Urothelium cell line (cell line): ENCODE data around the gene ADPRM.
"Not testable (repeated sequence)": the region's sequence is repeated elsewhere in the genome, so short reads cannot be mapped to it uniquely, and the experiment has no call there.

Experiments
- DNase-seq: peaks from one replicate; pipeline ENCODE4 v3.0.0; 2011; ENCODE audit warnings: low spot score, mixed read lengths
- FAIRE-seq: peaks from 2 replicates; lab custom pipeline; 2011; peaks lifted over from hg19 to GRCh38; lab: Jason Lieb, UNC

ADPRM gene, protein sequence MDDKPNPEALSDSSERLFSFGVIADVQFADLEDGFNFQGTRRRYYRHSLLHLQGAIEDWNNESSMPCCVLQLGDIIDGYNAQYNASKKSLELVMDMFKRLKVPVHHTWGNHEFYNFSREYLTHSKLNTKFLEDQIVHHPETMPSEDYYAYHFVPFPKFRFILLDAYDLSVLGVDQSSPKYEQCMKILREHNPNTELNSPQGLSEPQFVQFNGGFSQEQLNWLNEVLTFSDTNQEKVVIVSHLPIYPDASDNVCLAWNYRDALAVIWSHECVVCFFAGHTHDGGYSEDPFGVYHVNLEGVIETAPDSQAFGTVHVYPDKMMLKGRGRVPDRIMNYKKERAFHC

DNA sequence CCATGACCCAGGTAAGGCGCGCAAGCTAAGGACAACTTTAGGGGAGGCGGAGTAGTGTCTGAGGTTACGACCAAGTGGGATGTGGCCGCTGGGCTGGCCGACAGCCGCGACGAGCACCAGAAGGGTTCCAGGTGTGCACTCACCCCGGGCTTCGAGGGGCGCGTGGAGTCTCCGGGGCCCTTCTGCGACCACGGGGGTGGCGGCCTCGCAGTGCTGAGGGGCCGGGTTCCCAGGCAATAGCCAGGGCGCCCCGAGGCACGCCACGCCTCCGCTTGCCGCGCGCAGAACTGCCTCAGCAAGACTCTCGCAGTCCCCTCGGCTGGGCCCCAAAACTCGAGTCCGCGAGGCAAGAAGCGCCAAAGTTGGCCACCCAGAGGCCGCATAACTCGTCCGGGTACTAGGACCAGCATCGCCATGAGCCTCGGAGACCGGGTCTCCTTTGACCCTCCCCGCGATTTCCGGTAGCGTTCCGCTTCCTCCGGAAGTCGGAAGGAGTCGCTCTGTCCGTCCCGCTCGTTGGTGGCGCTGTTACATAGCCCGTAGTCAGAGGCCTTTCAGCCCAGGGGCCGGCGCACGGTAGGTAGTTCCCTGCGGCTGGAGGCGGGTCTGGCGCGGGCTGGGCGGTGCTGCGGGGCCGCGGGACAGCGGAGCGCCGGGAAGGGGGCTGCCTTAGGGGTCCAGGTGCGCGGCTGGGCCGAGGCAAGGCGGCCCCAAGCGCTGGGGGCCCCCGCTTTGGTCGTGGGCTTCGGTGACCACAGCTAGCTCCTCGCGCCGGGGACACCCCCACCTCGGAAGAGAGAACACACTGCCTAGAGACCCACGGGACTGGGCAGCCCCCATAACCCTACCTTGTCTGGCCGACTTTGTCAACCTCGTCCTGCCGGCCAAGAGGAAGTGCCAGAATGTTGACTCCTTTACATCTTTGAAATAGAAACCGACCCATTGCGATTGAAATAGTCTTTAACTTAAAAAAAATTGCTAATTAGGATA lies at the start of gene ADPRM, which contains the start of gene SCO1:
ADPRM (plus strand) TSS at position 503 of the 990 bp plus-strand sequence. CDS start 7,333 bp downstream, outside the sequence.
SCO1 (minus strand) TSS at position 442 of the 990 bp plus-strand sequence; CDS start at position 416, 26 bp downstream.
- FAIRE-seq (no peak), DNase-seq (peak; percentile 88)

DNA sequence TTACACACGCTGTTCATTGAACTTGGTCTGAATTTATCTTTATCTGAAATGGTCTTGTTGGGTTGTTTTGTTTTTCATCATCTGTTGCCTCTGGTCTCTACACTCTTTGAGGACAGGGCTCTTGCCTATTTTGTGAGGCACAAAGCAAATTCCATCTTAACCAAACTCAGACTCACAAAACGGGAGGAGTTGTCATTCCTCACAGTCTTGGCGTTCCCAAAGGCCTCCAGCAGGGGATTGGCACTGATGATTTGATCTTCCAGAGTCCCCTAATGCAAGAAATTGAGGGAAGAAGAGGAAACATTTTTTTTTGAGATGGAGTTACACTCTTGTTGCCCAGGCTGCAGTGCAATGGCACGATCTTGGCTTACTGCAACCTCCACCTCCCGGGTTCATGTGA lies 49.0 kb upstream of the ADPRM start:
- FAIRE-seq: no peak

DNA sequence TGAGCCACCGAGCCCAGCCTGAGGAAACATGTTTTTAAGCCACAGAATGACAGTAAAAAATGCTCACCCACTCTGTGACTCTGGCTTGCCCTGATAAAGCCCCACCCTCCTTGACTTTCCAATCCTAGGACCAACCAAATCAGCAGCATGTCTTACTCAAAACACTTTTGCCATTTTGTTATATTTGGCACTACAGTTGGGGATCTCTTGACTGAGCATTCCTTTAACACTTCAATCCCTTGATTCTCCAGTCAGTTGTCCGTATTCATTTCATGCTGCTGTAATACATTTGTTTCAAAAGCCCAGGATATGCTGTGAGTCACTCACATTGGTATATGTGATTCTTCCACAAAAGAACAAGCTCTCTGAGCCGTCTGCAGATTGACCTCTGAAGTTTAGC lies 48.4 kb upstream of the ADPRM start:
- no peak for FAIRE-seq
- no peak for DNase-seq

More for the DNA sequence above, 49.0 kb upstream of the ADPRM start:
- no peak for DNase-seq

DNA sequence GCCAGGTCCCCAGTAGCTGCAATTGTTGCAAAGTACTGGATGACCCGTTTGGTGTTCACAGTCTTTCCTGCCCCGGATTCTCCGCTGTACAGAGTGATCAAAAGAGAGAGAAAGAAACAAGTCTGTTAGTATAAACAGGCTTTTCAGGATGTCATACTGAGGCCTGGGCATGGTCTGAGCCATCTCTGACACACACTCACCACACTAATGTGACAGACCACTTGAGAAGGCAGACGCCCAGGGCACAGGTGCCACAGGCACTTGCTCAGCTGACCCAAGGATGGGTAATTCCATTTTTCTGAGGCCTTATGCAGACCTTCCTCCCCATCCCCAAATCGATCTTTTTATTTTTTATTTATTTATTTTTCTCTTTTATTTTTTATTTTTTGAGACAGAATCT lies 47.8 kb upstream of the ADPRM start:
- DNase-seq (no peak), FAIRE-seq (no peak)

DNA sequence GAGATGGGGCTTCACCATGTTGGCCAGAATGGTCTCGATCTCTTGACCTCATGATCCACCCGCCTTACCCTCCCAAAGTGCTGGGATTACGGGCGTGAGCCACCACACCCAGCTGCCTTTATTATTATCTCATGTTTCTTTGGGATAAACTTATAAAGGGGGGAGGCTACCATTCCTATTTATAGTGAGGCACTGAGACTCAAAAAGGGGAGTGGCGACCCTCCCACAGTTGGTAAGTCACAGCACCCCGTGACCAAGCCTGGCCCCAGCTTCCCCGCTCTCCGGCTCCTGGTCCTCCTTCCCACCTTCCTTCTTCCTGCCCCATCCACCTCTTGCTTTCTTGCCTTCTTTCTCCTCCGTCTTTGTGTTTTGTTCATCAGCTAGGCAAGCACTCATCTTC lies 45.5 kb upstream of the ADPRM start:
- FAIRE-seq: no peak

DNA sequence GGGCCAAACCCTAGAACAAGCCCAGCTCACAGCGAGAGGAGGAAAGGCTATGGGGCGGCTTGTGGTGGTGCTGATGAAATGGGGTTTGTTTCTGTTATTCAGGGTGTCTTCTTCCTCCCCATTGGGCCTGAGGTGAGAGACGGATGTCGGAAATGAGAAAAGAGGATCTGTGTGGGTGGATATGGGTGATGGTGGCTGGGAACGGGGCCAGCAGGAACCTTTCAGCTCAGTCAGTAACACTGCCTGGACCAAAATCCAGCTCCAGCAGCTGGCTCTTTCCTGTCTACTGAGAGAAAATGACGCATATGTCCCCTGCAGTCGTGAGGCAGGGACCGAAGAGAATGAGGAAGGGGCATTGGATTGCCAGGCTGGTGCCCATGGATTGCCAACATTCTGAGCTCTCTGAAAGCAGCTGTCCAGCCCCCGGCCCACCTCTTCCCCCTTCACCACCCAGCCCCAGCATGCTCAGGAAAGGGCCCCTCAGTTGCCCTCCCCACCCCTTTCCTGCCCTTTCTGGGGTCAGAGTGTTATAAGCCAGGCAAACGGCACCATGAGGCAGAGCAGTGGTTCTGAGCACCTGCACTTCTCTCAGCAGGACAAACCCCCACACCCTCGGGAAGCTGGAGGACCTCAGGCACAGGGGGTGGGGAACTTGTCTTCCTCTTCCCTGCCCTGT lies 44.3 kb upstream of the ADPRM start:
- FAIRE-seq: no peak

More for the DNA sequence above, 45.5 kb upstream of the ADPRM start:
- DNase-seq: no peak

DNA sequence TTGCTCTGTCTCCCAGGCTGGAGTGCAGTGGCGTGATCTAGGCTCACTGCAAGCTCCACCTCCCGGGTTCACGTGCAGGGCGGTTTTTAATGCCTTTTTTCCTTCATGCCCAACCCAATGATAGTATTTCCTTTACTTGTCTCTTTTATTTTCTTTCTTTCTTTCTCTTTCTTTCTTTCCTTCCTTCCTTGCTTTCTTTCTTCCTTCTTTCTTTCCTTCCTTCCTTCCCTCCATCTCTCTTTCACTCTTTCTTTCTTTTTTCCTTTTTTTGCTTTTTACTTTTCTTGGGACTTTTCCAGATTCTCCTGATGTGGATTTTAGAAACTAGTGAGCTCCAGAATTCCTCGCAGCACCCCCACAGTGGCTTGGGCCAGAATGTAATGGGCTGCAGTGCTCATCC lies 43.4 kb upstream of the ADPRM start:
- FAIRE-seq: no peak

More for the DNA sequence above, 44.3 kb upstream of the ADPRM start:
- DNase-seq: no peak

DNA sequence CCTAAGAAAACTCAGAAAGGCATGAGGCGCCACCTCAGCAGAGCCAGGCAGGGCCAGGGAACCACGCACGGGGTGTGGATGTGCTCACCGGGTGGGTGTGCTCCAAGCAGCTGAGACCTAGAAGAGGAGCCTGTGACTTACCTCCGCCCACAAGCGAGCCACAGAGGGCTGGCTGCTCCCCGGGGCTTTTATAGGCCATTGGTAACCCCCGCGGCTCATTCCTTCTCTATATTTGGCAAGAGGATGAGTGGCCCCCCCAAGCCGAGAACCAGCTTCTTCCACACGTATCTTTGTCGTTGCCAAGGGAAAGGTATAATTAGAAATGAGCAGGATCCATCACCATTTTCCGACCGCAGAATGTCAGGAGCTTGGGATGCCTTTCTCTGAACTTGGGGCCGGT lies 40.2 kb upstream of the ADPRM start, which contains the start of gene MYH3:
MYH3 (minus strand) TSS at position 162 of the 400 bp plus-strand sequence. CDS start 2,245 bp downstream, outside the sequence.
- DNase-seq (no peak), FAIRE-seq (no peak)

More for the DNA sequence above, 43.4 kb upstream of the ADPRM start:
- DNase-seq: no peak

DNA sequence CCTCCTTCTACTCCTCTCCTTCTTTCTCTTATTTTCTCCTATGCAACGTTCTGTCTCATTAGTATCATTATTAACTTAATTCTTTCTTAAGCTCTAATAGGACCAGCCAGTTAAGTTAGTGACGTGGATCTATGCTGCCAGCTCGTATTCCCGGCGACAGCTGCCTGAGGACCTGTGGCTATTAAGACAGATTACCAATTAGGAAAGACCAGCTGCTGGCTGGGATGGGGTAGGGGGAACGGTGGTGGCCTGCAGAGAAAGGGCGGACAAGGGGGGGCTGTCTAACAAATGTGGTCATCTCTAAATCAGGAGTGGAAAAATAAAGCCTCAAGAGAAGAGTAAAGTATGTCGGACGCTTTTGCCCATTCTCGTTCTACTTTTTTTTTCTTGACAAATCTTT lies 39.5 kb upstream of the ADPRM start:
- FAIRE-seq: no peak
- DNase-seq: no peak

DNA sequence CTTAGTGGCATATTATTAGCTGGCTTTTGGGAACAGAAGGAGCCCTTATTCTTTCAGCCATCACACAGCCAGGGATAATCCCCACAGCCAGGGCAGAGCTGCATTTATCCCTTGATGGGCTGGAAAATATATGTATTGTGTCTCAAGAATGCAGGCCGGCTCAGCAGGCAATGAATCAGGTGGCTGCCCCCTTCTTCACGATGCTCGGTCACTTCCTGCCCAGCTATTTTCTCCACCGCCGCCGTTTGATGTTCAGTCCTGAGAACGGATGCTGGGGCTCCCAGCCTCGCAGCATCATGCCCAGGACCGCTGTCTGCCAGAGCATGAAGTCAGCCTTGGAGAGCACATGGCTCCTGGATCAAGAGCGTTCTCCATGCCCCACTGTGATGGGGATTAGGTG lies 36.0 kb upstream of the ADPRM start:
- no peak for FAIRE-seq
- DNase-seq: no peak

DNA sequence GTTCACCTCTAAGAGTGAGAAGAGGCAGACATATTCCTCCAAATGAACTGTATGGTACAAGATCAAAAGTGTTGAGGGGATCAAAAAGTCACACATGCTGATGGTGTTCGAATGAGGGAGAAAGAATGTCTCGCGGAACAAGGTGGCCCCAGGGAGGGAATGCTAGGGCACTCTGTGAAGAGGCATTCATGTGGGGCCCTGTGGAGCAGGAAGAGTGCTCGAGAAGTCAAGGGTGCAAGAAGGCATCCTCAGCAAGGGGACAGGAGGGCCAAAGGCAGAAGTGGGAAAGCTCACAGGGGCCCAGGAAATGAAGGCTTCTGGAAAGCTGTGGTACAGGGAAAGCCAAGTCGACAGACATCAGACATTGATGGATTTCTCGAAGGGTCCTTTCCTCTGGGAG lies 34.2 kb upstream of the ADPRM start:
- DNase-seq (no peak), FAIRE-seq (no peak)

DNA sequence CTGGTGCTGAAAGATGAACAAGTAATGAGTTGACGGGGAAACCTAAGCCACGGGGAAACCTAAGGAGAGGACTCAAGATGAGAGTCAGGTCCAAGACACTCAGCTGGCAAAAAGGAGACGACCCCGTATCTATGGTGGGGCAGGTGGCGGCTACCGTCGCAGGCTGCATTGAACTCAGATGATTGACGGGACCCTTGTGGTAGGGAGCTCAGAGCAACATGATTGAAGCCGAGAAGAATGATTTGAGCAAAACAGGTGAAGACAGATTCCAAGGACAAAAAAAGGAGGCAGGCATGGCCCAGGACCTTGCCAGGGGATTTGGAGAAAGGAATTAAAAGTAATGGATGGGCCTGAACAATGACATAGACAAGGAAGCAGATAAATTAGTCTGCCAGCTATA lies 32.8 kb upstream of the ADPRM start:
- no peak for DNase-seq
- FAIRE-seq: no peak

DNA sequence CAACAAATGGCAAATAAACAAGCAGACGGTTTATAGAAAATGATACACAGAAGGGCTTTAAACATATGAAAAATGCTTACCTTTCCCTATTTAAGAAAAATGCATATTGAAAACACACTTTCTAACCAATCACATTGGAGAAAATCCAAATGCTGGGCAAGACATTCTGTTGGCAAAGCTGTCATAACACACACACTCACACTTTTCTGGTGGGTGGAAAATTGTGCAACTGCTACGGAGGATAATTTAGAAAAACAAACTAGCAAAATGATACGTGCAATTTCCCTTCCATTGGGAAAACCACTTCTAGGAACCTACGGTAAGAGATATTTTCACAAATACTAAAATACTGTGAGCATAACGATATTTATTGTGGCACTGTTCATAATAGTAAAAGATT lies 30.5 kb upstream of the ADPRM start:
- FAIRE-seq: no peak
- DNase-seq: no peak

DNA sequence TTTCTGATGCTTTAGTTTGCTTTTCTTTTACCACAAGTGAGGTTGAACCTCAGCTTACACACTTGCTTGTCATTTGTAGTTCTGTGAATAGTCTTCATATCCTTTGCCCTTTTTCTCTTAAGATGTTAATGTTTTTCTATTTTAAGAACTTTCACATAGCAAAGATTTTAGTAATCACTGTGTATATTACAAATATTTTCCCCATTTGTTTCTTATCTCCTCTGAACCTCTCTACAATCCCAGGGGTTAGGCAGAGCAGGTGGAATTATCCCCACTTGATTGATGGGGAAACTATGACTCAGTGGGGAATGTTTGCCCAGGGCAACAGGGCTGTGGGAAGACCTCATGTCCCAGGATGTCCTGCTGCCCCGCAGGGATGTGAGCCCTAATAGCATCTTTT lies 28.6 kb upstream of the ADPRM start:
- no peak for DNase-seq
- FAIRE-seq: no peak

DNA sequence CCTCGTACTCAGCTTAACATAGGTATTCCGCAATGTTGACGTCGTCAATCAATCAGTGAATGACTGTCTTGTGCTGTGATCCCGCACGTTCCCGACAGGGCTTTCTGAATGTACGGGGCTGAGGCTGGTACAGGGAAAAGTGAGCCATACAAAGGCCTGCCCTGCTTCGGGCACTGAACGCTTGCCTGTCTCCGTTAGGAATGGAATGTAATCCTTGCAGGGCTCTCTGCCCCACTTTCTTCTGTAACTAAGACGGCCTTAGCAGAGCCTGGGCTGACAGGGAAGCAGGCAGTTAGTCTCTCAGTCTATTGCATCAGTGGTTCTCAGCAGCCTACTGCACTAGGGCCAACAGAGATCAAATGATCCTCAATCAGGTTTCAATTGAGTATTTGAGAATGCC lies 24.1 kb upstream of the ADPRM start:
- FAIRE-seq: no peak
- no peak for DNase-seq

DNA sequence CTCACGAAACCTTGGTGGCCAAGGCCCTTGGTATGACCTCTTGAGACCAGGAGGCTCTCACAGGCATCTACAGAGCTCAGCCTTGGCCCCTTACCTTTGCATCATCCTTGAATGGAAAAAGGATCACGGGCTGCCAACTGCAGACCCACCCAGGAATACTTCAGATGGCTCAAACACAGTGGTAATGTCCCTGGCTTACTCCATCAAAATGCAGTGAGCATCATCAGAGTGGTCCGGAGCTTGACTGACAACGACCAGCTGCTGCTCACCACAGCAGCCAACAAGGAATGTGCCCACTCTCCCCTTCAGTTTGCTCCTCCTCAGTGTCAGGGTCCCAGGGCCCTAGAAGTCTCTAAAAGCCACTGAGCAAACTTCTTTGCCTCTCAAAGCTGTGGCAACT lies 22.7 kb upstream of the ADPRM start:
- no peak for DNase-seq
- no peak for FAIRE-seq

DNA sequence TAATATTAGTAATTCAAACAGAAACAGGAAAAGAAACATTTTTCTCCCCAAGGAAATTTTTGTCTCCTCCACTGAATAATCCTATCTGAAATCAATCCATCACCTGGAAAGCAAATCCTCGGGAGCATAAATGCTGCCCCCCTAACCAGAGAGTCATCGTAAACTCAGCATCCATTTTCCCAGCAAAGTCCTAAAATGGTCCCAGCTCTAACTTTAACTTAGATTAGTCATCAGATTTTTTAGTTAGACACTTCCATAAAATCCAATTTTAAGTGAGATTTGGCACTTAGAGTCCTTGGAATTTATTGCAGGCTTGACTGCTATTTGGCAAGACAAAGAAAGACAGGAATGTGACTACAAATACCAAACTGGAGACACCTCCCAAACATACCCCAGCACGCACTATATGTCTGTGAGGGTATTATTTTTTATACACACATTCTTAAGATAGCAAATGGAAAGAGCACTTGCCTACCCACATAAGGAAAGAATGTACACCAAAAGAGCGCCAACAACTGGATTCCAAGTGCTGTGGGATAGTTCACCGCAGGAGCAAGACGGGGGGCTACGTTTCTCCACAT lies 15.4 kb upstream of the ADPRM start:
- no peak for FAIRE-seq
- DNase-seq: peak; percentile 9

DNA sequence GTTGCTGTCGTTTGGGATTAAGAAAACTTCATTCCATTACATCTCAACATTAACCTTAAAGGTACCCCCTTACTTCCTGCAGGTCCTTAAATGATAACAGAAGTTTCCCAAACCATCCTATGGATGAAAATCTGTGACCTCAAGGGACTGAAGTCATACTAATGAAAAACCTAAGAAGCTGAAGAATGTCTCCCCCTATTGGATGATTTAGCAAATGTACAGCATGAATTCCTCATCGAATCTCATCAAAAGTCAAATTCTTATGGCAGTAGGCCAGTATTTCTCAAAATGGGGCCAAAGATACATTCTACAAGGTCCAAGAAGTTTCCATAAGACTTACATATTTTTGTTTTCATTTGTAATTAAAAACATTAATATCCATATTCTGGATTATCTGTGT lies 13.5 kb upstream of the ADPRM start:
- peak; percentile 6 for DNase-seq
- FAIRE-seq: no peak

DNA sequence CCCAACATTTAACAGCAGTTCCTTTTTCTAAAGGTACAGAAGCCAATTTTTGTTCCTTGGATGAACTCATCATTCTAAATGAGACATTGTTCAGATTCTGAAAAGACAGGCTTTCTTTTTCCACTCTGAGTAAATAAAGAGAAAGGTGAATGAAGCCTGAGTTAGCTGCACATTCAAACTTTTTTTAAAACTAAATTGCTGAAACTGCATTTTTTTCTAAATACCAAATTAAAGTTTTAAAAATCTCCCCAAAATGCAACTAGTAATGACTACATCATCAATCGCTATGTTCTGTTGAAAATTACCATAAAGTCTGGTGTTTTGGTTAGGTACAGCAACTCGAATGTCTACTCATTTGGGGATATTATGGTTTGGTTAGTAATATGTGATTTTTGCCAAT lies 9.9 kb upstream of the ADPRM start:
- DNase-seq: no peak
- FAIRE-seq: no peak

DNA sequence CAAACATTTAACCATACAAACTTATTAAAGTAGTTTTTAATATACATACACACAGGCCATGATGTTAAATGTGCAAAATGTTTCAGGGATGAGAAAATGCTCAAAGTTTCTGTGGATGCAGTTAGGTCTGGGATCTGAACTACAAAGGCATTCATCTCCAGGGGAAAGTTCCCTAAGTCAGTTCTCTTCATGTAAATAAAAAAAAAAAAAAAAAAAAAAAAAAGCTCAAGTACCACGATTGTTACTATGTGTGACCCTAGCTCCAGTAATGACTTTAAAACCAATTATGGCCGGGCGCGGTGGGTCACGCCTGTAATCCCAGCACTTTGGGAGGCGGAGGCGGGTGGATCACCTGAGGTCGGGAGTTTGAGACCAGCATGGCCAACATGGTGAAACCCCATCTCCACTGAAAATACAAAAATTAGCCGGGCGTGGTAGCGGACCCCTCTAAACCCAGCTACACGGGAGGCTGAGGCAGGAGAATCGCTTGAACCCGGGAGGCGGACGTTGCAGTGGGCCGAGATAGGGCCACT lies 1.5 kb upstream of the ADPRM start:
- DNase-seq, FAIRE-seq: not testable (repeated sequence)
